Measurements from ENCODE around the gene APOBEC2. TPM values are rescaled to one million over a fixed set of nuclear protein-coding genes. Genes with fewer than 3 reads are reported as not detected.
A peak's percentile ranks its signal among the peaks of the same experiment; 100 is the strongest.

Gene APOBEC2
- total and polyA plus RNA-seq, 2 of the 13 experiments (the other 11 are each of a cell fraction or from before 2014, with no cell fraction given): 0.09 TPM; not detected in 1

- TF ChIP-seq ZSCAN9 (CRISPR knock-in tag; IDR thresholded peaks at IDR 0.05; ENCODE audit: borderline replicate concordance) (peak; percentile 86; the same call in 1 of the 2 replicates), ZNF788 (CRISPR knock-in tag; IDR thresholded peaks at IDR 0.05; ENCODE audit: borderline replicate concordance) (peak; percentile 94; the same call in 1 of the 2 replicates), SCMH1 (CRISPR knock-in tag; IDR thresholded peaks at IDR 0.05; ENCODE audit: borderline replicate concordance) (no peak), JUND (CRISPR knock-in tag; IDR thresholded peaks at IDR 0.05) (peak; percentile 91), FOXP4 (CRISPR knock-in tag; IDR thresholded peaks at IDR 0.05) (peak; percentile 75), SP1 (IDR thresholded peaks at IDR 0.05) (no peak), SP1 (CRISPR knock-in tag; IDR thresholded peaks at IDR 0.05) (peak; percentile 46; the same call in 1 of the 2 replicates), THAP11 (CRISPR knock-in tag; IDR thresholded peaks at IDR 0.05) (peak; percentile 53; the same call in 1 of the 2 replicates), SRF (IDR thresholded peaks at IDR 0.05; ENCODE audit: low read depth, low read length) (no peak; the same call in 1 of the 2 replicates), RNF219 (CRISPR knock-in tag; IDR thresholded peaks at IDR 0.05) (no peak), ZMAT3 (CRISPR knock-in tag; conservative IDR thresholded peaks at IDR 0.05) (peak; percentile 79), SOX13 (IDR thresholded peaks at IDR 0.05) (peak; percentile 34; the same call in 1 of the 2 replicates), SOX13 (CRISPR knock-in tag; conservative IDR thresholded peaks at IDR 0.05 in 1 of 2, IDR thresholded peaks at IDR 0.05 in 1 of 2) (peak in 1 of 2 experiments; percentile 82; a peak in 2 of 4 replicates), ZNF331 (CRISPR knock-in tag; IDR thresholded peaks at IDR 0.05) (no peak)
- TF ChIP-seq, protein P1, sequence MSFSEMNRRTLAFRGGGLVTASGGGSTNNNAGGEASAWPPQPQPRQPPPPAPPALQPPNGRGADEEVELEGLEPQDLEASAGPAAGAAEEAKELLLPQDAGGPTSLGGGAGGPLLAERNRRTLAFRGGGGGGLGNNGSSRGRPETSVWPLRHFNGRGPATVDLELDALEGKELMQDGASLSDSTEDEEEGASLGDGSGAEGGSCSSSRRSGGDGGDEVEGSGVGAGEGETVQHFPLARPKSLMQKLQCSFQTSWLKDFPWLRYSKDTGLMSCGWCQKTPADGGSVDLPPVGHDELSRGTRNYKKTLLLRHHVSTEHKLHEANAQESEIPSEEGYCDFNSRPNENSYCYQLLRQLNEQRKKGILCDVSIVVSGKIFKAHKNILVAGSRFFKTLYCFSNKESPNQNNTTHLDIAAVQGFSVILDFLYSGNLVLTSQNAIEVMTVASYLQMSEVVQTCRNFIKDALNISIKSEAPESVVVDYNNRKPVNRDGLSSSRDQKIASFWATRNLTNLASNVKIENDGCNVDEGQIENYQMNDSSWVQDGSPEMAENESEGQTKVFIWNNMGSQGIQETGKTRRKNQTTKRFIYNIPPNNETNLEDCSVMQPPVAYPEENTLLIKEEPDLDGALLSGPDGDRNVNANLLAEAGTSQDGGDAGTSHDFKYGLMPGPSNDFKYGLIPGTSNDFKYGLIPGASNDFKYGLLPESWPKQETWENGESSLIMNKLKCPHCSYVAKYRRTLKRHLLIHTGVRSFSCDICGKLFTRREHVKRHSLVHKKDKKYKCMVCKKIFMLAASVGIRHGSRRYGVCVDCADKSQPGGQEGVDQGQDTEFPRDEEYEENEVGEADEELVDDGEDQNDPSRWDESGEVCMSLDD (CRISPR knock-in tag; IDR thresholded peaks at IDR 0.05; ENCODE audit: borderline replicate concordance): peak; percentile 95
- TF ChIP-seq, protein P2, sequence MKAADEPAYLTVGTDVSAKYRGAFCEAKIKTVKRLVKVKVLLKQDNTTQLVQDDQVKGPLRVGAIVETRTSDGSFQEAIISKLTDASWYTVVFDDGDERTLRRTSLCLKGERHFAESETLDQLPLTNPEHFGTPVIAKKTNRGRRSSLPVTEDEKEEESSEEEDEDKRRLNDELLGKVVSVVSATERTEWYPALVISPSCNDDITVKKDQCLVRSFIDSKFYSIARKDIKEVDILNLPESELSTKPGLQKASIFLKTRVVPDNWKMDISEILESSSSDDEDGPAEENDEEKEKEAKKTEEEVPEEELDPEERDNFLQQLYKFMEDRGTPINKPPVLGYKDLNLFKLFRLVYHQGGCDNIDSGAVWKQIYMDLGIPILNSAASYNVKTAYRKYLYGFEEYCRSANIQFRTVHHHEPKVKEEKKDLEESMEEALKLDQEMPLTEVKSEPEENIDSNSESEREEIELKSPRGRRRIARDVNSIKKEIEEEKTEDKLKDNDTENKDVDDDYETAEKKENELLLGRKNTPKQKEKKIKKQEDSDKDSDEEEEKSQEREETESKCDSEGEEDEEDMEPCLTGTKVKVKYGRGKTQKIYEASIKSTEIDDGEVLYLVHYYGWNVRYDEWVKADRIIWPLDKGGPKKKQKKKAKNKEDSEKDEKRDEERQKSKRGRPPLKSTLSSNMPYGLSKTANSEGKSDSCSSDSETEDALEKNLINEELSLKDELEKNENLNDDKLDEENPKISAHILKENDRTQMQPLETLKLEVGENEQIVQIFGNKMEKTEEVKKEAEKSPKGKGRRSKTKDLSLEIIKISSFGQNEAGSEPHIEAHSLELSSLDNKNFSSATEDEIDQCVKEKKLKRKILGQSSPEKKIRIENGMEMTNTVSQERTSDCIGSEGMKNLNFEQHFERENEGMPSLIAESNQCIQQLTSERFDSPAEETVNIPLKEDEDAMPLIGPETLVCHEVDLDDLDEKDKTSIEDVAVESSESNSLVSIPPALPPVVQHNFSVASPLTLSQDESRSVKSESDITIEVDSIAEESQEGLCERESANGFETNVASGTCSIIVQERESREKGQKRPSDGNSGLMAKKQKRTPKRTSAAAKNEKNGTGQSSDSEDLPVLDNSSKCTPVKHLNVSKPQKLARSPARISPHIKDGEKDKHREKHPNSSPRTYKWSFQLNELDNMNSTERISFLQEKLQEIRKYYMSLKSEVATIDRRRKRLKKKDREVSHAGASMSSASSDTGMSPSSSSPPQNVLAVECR (CRISPR knock-in tag; IDR thresholded peaks at IDR 0.05; ENCODE audit: borderline replicate concordance): peak; percentile 66; the same call in 1 of the 2 replicates
Measured at GRCh38 chr6:41040101-41040939, 12.7 kb upstream of the APOBEC2 start (continued).
